ENCODE results near the gene GADD45A.

GRCh38 chr1:67710417-67710816 is 25.4 kb downstream of the GADD45A start:
- TF ChIP-seq SPI1 (IDR thresholded peaks at IDR 0.05; ENCODE audit: low read depth, low read length): no peak
- TF ChIP-seq POLR2AphosphoS5 (IDR thresholded peaks at IDR 0.05; ENCODE audit: low read depth, low read length): no peak
- no peak for TF ChIP-seq POLR2A (IDR thresholded peaks at IDR 0.05; ENCODE audit: low read depth, low read length)
- TF ChIP-seq TAF1 (IDR thresholded peaks at IDR 0.05; ENCODE audit: low read depth, low read length): no peak

Data from GM12891 (cell line).